ENCODE data around the gene CAPN13.

CAPN13 gene

GRCh38 chr2:30789670-30790210 is 17.5 kb downstream of the CAPN13 start:
- in situ Hi-C loops (cut with HindIII; ENCODE audit: low sequenced_read_pairs): loop anchor here (5.0 kb wide), 1 partner anchor 33 kb away; no protein-coding TSS in a partner anchor

GRCh38 chr2:30786923-30787685 is 20.1 kb downstream of the CAPN13 start:
- in situ Hi-C loops (cut with HindIII; ENCODE audit: low sequenced_read_pairs): loop anchor here (5.0 kb wide), 1 partner anchor 35 kb away; no protein-coding TSS in a partner anchor

- in situ Hi-C loops (cut with HindIII; ENCODE audit: low sequenced_read_pairs): loop anchor here (5.0 kb wide), 1 partner anchor 38 kb away; no protein-coding TSS in a partner anchor
Measured at GRCh38 chr2:30784682-30785081, 22.6 kb downstream of the CAPN13 start.

GRCh38 chr2:30781961-30782533 is 25.2 kb downstream of the CAPN13 start:
- in situ Hi-C loops (cut with HindIII; ENCODE audit: low sequenced_read_pairs): no loop called here

GRCh38 chr2:30781451-30781850 is 25.8 kb downstream of the CAPN13 start:
- in situ Hi-C loops (cut with HindIII; ENCODE audit: low sequenced_read_pairs): no loop called here

- in situ Hi-C loops (cut with HindIII; ENCODE audit: low sequenced_read_pairs): no loop called here
Measured at GRCh38 chr2:30780776-30781330, 26.4 kb downstream of the CAPN13 start.

- in situ Hi-C loops (cut with HindIII; ENCODE audit: low sequenced_read_pairs): loop anchor here (5.0 kb wide), 1 partner anchor 56 kb away; no protein-coding TSS in a partner anchor
Measured at GRCh38 chr2:30778611-30779010, 28.6 kb downstream of the CAPN13 start.

- in situ Hi-C loops (cut with HindIII; ENCODE audit: low sequenced_read_pairs): loop anchor here (5.0 kb wide), 1 partner anchor 56 kb away; no protein-coding TSS in a partner anchor
Measured at GRCh38 chr2:30777661-30778505, 29.4 kb downstream of the CAPN13 start.

GRCh38 chr2:30776831-30777635 is 30.2 kb downstream of the CAPN13 start:
- in situ Hi-C loops (cut with HindIII; ENCODE audit: low sequenced_read_pairs): loop anchor here (5.0 kb wide), 1 partner anchor 55 kb away; no protein-coding TSS in a partner anchor

- in situ Hi-C loops (cut with HindIII; ENCODE audit: low sequenced_read_pairs): loop anchor here (5.0 kb wide), 1 partner anchor 54 kb away; no protein-coding TSS in a partner anchor
Measured at GRCh38 chr2:30775833-30776232, 31.4 kb downstream of the CAPN13 start.

- in situ Hi-C loops (cut with HindIII; ENCODE audit: low sequenced_read_pairs): no loop called here
Measured at GRCh38 chr2:30772021-30772705, 35.1 kb downstream of the CAPN13 start.

- in situ Hi-C loops (cut with HindIII; ENCODE audit: low sequenced_read_pairs): no loop called here
Measured at GRCh38 chr2:30770816-30771576, 36.2 kb downstream of the CAPN13 start.

GRCh38 chr2:30769891-30770462 is 37.3 kb downstream of the CAPN13 start:
- in situ Hi-C loops (cut with HindIII; ENCODE audit: low sequenced_read_pairs): no loop called here

GRCh38 chr2:30769481-30769780 is 37.8 kb downstream of the CAPN13 start:
- in situ Hi-C loops (cut with HindIII; ENCODE audit: low sequenced_read_pairs): no loop called here

GRCh38 chr2:30768708-30769480 is 38.4 kb downstream of the CAPN13 start:
- in situ Hi-C loops (cut with HindIII; ENCODE audit: low sequenced_read_pairs): no loop called here

GRCh38 chr2:30768036-30768686 is 39.1 kb downstream of the CAPN13 start:
- in situ Hi-C loops (cut with HindIII; ENCODE audit: low sequenced_read_pairs): no loop called here

GRCh38 chr2:30766666-30767065 is 40.6 kb downstream of the CAPN13 start:
- in situ Hi-C loops (cut with HindIII; ENCODE audit: low sequenced_read_pairs): no loop called here
